Stimulated activated CD8-positive, alpha-beta memory T cell treated with anti-CD3 and anti-CD28 coated beads, Interleukin-4, amount 100 ng/mL, for 4 hours (primary cell): ENCODE results near the gene NCCRP1.
"Not testable (repeated sequence)": the region's sequence is repeated elsewhere in the genome, so short reads cannot be mapped to it uniquely, and the experiment has no call there.

Source experiments
- DNase-seq, 2 donors: peaks; one replicate each; pipeline ENCODE4 v3.0.0-alpha.2; 2020; ENCODE audit warnings: low read depth in 2 of 2, low spot score in 1 of 2

Gene NCCRP1

GRCh38 chr19:39206122-39206521 is 9.4 kb downstream of the NCCRP1 start:
- DNase-seq = no peak

- DNase-seq = no peak
These were observed 10.6 kb downstream of the NCCRP1 start for GRCh38 chr19:39207293-39207836.

GRCh38 chr19:39208175-39208795 is 11.5 kb downstream of the NCCRP1 start:
- no peak for DNase-seq

GRCh38 chr19:39209196-39209595 is 12.4 kb downstream of the NCCRP1 start:
- no peak for DNase-seq

GRCh38 chr19:39211731-39212374 is 15.1 kb downstream of the NCCRP1 start:
- no peak for DNase-seq

- DNase-seq = peak; percentile 8 to 16
These were observed 15.6 kb downstream of the NCCRP1 start for GRCh38 chr19:39212375-39212742.

GRCh38 chr19:39215323-39215722 is 18.6 kb downstream of the NCCRP1 start:
- DNase-seq = not testable (repeated sequence)

- DNase-seq = no peak
These were observed 20.3 kb downstream of the NCCRP1 start for GRCh38 chr19:39217094-39217493.

GRCh38 chr19:39218230-39219007 is 21.7 kb downstream of the NCCRP1 start:
- no peak for DNase-seq

- DNase-seq = not testable (repeated sequence)
These were observed 22.3 kb downstream of the NCCRP1 start for GRCh38 chr19:39219108-39219507.

- DNase-seq = no peak
These were observed 27.0 kb downstream of the NCCRP1 start for GRCh38 chr19:39223703-39224279.

- DNase-seq = no peak
These were observed 28.1 kb downstream of the NCCRP1 start for GRCh38 chr19:39224910-39225309.

- no peak for DNase-seq
These were observed 33.5 kb downstream of the NCCRP1 start for GRCh38 chr19:39230096-39230764.

- DNase-seq = no peak
These were observed 35.9 kb downstream of the NCCRP1 start for GRCh38 chr19:39232708-39233107.

GRCh38 chr19:39236527-39236926 is 39.8 kb downstream of the NCCRP1 start:
- DNase-seq = peak in 1 of 2 donors; percentile 18

GRCh38 chr19:39237200-39238184 is 40.7 kb downstream of the NCCRP1 start:
- DNase-seq = peak in 1 of 2 donors; percentile 26

GRCh38 chr19:39238209-39238608 is 41.4 kb downstream of the NCCRP1 start:
- no peak for DNase-seq

- DNase-seq = no peak
These were observed 42.2 kb downstream of the NCCRP1 start for GRCh38 chr19:39238944-39239343.

GRCh38 chr19:39240421-39240820 is 43.7 kb downstream of the NCCRP1 start:
- no peak for DNase-seq

- DNase-seq = not testable (repeated sequence)
These were observed 47.0 kb downstream of the NCCRP1 start for GRCh38 chr19:39243741-39244140.
